Mammary epithelial cell (primary cell): ENCODE results near the gene EFNA5.

Source experiments
- CTCF ChIP-seq, 2 donors: IDR thresholded peaks in 1 of 2; conservative IDR thresholded peaks in 1 of 2; 2 replicates each; pipeline ENCODE4 v1.5.1; 2011 to 2012; ENCODE audit warnings: inconsistent platforms in 2 of 2, low read length in 2 of 2, mild to moderate bottlenecking in 2 of 2, control low read depth in 1 of 2, low read depth in 1 of 2; ENCODE audit not compliant: insufficient read depth in 1 of 2; ENCODE audit errors: extremely low read depth in 1 of 2
- EZH2 ChIP-seq: IDR thresholded peaks from 2 replicates; pipeline ENCODE4 v1.6.1; 2012; ENCODE audit warnings: low read length, inconsistent platforms, borderline replicate concordance

- TF ChIP-seq CTCF (conservative IDR thresholded peaks at IDR 0.05 in 1 of 2, IDR thresholded peaks at IDR 0.05 in 1 of 2; ENCODE audit: extremely low read depth in 1 of 2, insufficient read depth in 1 of 2, low read depth in 1 of 2, low read length in 2 of 2) (no peak), EZH2 (no peak)
Measured at GRCh38 chr5:107463731-107464130, 207.0 kb downstream of the EFNA5 start.
